K562 (cell line): ENCODE results near the gene RBM12. TPM values are rescaled to one million over a fixed set of nuclear protein-coding genes. Genes with fewer than 3 reads are reported as not detected.
A peak's percentile ranks its signal among the peaks of the same experiment; 100 is the strongest.

Experiments
- CEBPG ChIP-seq, 3 experiments: fragments of 200-800 bp in 1 of 3; sonication (Bioruptor generic) in 1 of 3; sonication (generic) in 1 of 3; formaldehyde crosslinking in 1 of 3; IDR thresholded peaks in 2 of 3; conservative IDR thresholded peaks in 1 of 3; 2 replicates each; pipeline versions ENCODE4 v1.6.1 to v1.8.0; 2016 to 2022; ENCODE audit warnings: missing compliant biosample characterization in 2 of 3, missing genetic modification characterization in 2 of 3, mild to moderate bottlenecking in 1 of 3, missing genetic modification reagents in 1 of 3
- EGR1 ChIP-seq: fragments of 450-650 bp; conservative IDR thresholded peaks from 2 replicates; pipeline ENCODE4 v1.6.1; 2017; ENCODE audit warnings: mild to moderate bottlenecking
- FOXJ2 ChIP-seq: fragments of 200-800 bp; sonication (Bioruptor generic); IDR thresholded peaks from 2 replicates; pipeline ENCODE4 v1.6.1; 2016; ENCODE audit warnings: missing genetic modification characterization, missing compliant biosample characterization
- FOXK2 ChIP-seq, 2 experiments: fragments of 450-650 bp; IDR thresholded peaks in 1 of 2; conservative IDR thresholded peaks in 1 of 2; 2 replicates each; pipeline ENCODE4 v1.6.1; 2016; ENCODE audit warnings: low read depth in 2 of 2, mild to moderate bottlenecking in 1 of 2
- GATAD2B ChIP-seq: fragments of 450-650 bp; IDR thresholded peaks from 2 replicates; pipeline ENCODE4 v1.6.1; 2017; ENCODE audit warnings: mild to moderate bottlenecking, borderline replicate concordance
- HDAC2 ChIP-seq: fragments of 450-650 bp; IDR thresholded peaks from 2 replicates; pipeline ENCODE4 v1.6.1; 2016; ENCODE audit warnings: mild to moderate bottlenecking
- HMGN3 ChIP-seq: IDR thresholded peaks from 2 replicates; pipeline ENCODE4 v1.6.1; 2011; ENCODE audit warnings: borderline replicate concordance, low read depth, mild to moderate bottlenecking, mixed read lengths, low read length; ENCODE audit not compliant: insufficient read length; ENCODE audit errors: extremely low read depth
- KAT2B ChIP-seq: IDR thresholded peaks from one replicate; pipeline ENCODE4 v1.6.1; 2012; ENCODE audit warnings: low read depth, mild to moderate bottlenecking, control low read depth, inconsistent platforms, low read length, moderate library complexity
- SIN3B ChIP-seq: fragments of 450-650 bp; IDR thresholded peaks from 2 replicates; pipeline ENCODE4 v1.6.1; 2017; ENCODE audit warnings: low read depth, mild to moderate bottlenecking, moderate library complexity
- SRSF3 ChIP-seq: fragments of 200-400 bp; formaldehyde crosslinking; IDR thresholded peaks from 2 replicates; pipeline ENCODE4 v1.6.1; 2016; ENCODE audit warnings: mild to moderate bottlenecking, low read length, moderate library complexity; ENCODE audit not compliant: insufficient read depth
- TCF3 ChIP-seq: sonication (generic); formaldehyde crosslinking; IDR thresholded peaks from 2 replicates; pipeline ENCODE4 v1.4.0; 2020; ENCODE audit warnings: mild to moderate bottlenecking, missing genetic modification reagents
- WHSC1 ChIP-seq: IDR thresholded peaks from one replicate; pipeline ENCODE4 v1.6.1; 2012; ENCODE audit warnings: low read length, control low read depth, inconsistent platforms
- YY1 ChIP-seq, 3 experiments: IDR thresholded peaks; 2 replicates each; pipeline ENCODE4 v1.6.1; 2011; ENCODE audit warnings: low read length in 2 of 3, mild to moderate bottlenecking in 2 of 3, moderate library complexity in 2 of 3, borderline replicate concordance in 1 of 3, control low read depth in 1 of 3, low read depth in 1 of 3; ENCODE audit not compliant: insufficient read depth in 3 of 3, insufficient replicate concordance in 2 of 3, control insufficient read depth in 1 of 3, insufficient read length in 1 of 3; ENCODE audit errors: extremely low read depth in 1 of 3
- ZFP36 ChIP-seq: fragments of 150-350 bp; IDR thresholded peaks from 2 replicates; pipeline ENCODE4 v1.6.1; 2018; ENCODE audit warnings: low read length, low read depth; ENCODE audit not compliant: partially characterized antibody
- ZKSCAN8 ChIP-seq: fragments of 200-800 bp; sonication (Bioruptor generic); IDR thresholded peaks from 2 replicates; pipeline ENCODE4 v1.6.1; 2016; ENCODE audit warnings: missing genetic modification characterization, missing compliant biosample characterization
- ZNF707 ChIP-seq: fragments of 250-450 bp; sonication (Bioruptor Pico); conservative IDR thresholded peaks from 2 replicates; pipeline ENCODE4 v1.8.0; 2022; ENCODE audit warnings: inconsistent platforms, mild to moderate bottlenecking, moderate library complexity
- ZNF717 ChIP-seq: fragments of 250-450 bp; sonication (Bioruptor Pico); IDR thresholded peaks from 2 replicates; pipeline ENCODE4 v1.5.0; 2021
- polyA plus RNA-seq, 8 experiments: library from polyadenylated mRNA; depleted of rRNA in 4 of 8; stranded (reverse) in 5 of 8; unstranded in 3 of 8; fragments of >200 nt; fragmentation: Nextera tagmentation in 2 of 8; fragmentation: Illumina TruSeq in 1 of 8; extraction: Ambion mirVana in 2 of 8; extraction: Trizol in 1 of 8; gene quantifications; 2 replicates each; pipeline versions ENCODE4 v1.2.1 to v1.2.3, GENCODE V29; 2011 to 2014; ENCODE audit warnings: inconsistent platforms in 1 of 8, missing spikeins in 1 of 8
- total RNA-seq, 7 experiments: library from RNA; depleted of rRNA in 6 of 7; stranded (reverse); fragments of >200 nt in 6 of 7; fragmentation: Illumina TruSeq in 2 of 7; extraction: Trizol in 2 of 7; gene quantifications; 2 replicates each; pipeline versions ENCODE4 v1.2.1 to v1.2.3, GENCODE V29; 2011 to 2021; ENCODE audit warnings: low replicate concordance in 1 of 7
- TF ChIP-seq, protein P1 (sequence below): IDR thresholded peaks from 2 replicates; pipeline ENCODE4 v1.6.1; 2012; ENCODE audit warnings: low read depth, low read length, improper control_type of control experiment, borderline replicate concordance
- TF ChIP-seq, protein P2 (sequence below): fragments of 450-650 bp; IDR thresholded peaks from 2 replicates; pipeline ENCODE4 v1.6.1; 2016; ENCODE audit warnings: low read depth, mild to moderate bottlenecking, moderate library complexity
- TF ChIP-seq, protein P3 (sequence below), 2 experiments: fragments of 450-650 bp; IDR thresholded peaks; 2 replicates each; pipeline ENCODE4 v1.6.1; 2016
- TF ChIP-seq, protein P4 (sequence below), 2 experiments: fragments of 450-650 bp; conservative IDR thresholded peaks; 2 replicates each; pipeline ENCODE4 v1.6.1; 2017; ENCODE audit warnings: mild to moderate bottlenecking in 2 of 2, moderate library complexity in 2 of 2

The RBM12 gene
- total and polyA plus RNA-seq, 9 of the 15 experiments (the other 6 are each of a cell fraction or from before 2014, with no cell fraction given) = 5.0 to 162 (median 73.3) TPM

DNA sequence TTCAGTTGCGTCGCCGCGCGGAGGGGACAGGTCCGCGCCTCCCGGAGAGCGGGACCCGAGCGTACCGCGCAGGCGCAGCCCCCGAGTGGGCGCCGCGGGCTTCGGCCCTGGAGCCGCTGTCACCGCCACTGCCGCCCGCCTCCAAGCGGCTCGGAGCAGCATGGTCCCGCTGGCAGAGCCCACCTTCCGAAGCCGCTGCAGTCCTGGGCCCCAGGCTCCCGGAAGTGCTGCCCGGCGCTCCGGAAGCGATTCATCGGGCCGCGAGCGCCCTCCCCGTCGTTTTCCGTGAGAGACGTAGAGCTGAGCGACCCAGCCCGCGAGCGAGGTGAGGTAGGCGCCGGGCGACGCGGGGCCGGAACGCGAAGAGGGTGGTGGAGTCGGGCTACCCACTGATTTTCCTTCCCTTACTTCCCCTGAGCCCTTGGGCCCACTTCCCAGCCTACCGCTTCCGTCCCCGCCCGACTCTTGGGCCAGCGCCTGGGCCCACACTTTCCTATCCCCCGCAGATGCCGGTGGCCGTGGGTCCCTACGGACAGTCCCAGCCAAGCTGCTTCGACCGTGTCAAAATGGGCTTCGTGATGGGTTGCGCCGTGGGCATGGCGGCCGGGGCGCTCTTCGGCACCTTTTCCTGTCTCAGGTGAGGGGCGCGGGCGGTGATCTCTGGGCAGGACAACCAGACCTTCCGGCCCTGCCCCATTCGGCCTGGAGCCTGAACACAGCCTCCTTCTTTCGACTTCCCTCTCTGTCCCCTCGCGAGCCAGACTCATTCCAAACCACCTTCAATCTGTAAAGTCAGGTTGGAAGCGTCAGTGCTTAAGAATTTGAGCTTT, 34.6 kb upstream of the RBM12 start, which contains the start of the genes NFS1 and ROMO1 (continued):
- TF ChIP-seq, protein P1, sequence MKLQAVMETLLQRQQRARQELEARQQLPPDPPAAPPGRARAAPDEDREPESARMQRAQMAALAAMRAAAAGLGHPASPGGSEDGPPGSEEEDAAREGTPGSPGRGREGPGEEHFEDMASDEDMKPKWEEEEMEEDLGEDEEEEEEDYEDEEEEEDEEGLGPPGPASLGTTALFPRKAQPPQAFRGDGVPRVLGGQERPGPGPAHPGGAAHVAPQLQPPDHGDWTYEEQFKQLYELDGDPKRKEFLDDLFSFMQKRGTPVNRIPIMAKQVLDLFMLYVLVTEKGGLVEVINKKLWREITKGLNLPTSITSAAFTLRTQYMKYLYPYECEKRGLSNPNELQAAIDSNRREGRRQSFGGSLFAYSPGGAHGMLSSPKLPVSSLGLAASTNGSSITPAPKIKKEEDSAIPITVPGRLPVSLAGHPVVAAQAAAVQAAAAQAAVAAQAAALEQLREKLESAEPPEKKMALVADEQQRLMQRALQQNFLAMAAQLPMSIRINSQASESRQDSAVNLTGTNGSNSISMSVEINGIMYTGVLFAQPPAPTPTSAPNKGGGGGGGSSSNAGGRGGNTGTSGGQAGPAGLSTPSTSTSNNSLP = no peak
- TF ChIP-seq SIN3B (peak; percentile 91), CEBPG (CRISPR knock-in tag; IDR thresholded peaks at IDR 0.05) (no peak), CEBPG (tag; conservative IDR thresholded peaks at IDR 0.05 in 1 of 2, IDR thresholded peaks at IDR 0.05 in 1 of 2) (no peak), YY1 (IDR thresholded peaks at IDR 0.05; ENCODE audit: borderline replicate concordance in 1 of 3, control insufficient read depth in 1 of 3, extremely low read depth in 1 of 3, insufficient read depth in 3 of 3, insufficient read length in 1 of 3, insufficient replicate concordance in 2 of 3, low read depth in 1 of 3, low read length in 2 of 3) (peak in 2 of 3 experiments; percentile 29 to 71), SRSF3 (no peak), GATAD2B (peak; percentile 29; the same call in 1 of the 2 replicates), HMGN3 (peak; percentile 70), FOXK2 (conservative IDR thresholded peaks at IDR 0.05 in 1 of 2, IDR thresholded peaks at IDR 0.05 in 1 of 2; ENCODE audit: low read depth in 2 of 2) (peak in 1 of 2 experiments; percentile 45; a peak in 1 of 4 replicates), EGR1 (peak; percentile 3), ZFP36 (no peak), WHSC1 (no peak), HDAC2 (peak; percentile 58; the same call in 1 of the 2 replicates), ZNF717 (CRISPR knock-in tag) (no peak), TCF3 (CRISPR knock-in tag) (no peak), ZKSCAN8 (CRISPR knock-in tag) (no peak), KAT2B (no peak), ZNF707 (CRISPR knock-in tag) (no peak), FOXJ2 (tag) (no peak)
- TF ChIP-seq, protein P2, sequence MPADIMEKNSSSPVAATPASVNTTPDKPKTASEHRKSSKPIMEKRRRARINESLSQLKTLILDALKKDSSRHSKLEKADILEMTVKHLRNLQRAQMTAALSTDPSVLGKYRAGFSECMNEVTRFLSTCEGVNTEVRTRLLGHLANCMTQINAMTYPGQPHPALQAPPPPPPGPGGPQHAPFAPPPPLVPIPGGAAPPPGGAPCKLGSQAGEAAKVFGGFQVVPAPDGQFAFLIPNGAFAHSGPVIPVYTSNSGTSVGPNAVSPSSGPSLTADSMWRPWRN = no peak
- TF ChIP-seq, protein P3, sequence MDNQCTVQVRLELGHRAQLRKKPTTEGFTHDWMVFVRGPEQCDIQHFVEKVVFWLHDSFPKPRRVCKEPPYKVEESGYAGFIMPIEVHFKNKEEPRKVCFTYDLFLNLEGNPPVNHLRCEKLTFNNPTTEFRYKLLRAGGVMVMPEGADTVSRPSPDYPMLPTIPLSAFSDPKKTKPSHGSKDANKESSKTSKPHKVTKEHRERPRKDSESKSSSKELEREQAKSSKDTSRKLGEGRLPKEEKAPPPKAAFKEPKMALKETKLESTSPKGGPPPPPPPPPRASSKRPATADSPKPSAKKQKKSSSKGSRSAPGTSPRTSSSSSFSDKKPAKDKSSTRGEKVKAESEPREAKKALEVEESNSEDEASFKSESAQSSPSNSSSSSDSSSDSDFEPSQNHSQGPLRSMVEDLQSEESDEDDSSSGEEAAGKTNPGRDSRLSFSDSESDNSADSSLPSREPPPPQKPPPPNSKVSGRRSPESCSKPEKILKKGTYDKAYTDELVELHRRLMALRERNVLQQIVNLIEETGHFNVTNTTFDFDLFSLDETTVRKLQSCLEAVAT (IDR thresholded peaks at IDR 0.05) = 0 out of 4 replicates have a peak, but pooled peaks of 1 of the 2 experiments have one; percentile 29
- TF ChIP-seq, protein P4, sequence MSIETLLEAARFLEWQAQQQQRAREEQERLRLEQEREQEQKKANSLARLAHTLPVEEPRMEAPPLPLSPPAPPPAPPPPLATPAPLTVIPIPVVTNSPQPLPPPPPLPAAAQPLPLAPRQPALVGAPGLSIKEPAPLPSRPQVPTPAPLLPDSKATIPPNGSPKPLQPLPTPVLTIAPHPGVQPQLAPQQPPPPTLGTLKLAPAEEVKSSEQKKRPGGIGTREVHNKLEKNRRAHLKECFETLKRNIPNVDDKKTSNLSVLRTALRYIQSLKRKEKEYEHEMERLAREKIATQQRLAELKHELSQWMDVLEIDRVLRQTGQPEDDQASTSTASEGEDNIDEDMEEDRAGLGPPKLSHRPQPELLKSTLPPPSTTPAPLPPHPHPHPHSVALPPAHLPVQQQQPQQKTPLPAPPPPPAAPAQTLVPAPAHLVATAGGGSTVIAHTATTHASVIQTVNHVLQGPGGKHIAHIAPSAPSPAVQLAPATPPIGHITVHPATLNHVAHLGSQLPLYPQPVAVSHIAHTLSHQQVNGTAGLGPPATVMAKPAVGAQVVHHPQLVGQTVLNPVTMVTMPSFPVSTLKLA (conservative IDR thresholded peaks at IDR 0.05) = peak; percentile 78 to 91
